ENCODE measurements around the gene PRKN.

Gene PRKN

DNA sequence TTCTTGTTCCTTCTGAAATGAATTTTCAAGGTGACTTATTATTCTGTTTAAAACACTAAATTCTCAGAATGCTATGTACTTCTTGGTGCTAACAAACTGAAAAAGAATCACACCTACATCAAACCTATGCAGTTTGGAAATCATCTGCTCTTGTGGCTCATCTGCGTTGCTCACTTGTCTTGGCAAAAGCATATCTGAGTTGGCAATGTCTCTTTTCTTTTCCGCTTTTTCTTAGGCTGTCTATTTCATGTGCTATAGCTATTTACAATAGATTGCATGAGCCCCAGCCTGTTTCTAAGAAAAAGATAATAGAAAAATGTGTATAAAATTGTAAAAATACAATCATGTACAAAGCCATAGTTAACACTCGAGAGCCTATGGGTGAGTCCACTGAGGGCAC is 1104.8 kb downstream of the PRKN start:
- DNase-seq, result no peak

DNA sequence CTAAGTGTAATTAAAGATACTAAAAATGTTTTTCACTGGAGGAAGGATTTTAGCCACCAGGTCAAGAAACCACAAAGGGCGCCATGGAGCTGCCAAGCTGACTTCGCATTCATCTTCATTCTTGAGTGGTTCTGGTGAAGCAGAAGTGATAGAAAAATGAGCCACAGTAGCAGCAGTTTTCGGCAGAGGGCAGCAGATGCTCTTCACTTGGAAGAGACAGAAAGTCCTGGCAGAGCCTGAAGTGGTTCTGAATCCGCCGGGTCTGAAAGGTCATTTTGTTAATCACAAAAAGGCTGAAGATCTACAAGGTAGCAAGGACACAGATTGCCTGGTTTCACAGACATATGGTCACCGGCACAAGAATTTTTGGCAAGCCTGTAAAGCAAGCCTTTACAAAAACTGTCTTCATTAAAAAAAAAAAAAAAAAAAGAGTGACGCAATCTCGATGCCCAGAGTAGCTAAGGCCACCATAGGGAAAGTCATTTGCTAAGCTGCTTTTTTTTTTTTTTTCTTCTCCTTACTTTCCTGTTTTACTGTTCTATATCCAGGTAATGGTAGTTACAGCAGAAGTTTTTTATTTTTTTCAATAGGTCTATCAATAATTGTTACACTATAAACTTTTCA is 1108.6 kb downstream of the PRKN start:
- no peak for DNase-seq

DNA sequence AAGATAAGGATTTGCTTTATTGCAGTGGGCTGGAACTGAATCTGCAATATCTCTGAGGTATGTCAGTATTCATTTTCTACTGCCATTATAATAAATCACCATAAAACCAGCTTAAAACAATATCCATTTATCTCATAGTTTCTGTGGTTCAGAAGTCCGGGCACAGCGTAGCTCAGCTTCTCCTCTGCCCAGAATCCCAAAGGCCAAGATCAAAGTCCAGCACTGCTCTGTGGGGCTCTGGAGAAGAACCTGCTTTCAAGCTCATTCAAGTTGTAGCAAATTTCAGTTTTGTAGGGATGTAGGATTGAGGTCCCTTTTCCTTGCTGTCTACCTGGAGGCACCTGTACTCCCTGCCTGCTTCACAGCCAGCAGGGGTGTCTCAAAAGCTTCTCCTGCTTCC is 1113.9 kb downstream of the PRKN start:
- no peak for DNase-seq

DNA sequence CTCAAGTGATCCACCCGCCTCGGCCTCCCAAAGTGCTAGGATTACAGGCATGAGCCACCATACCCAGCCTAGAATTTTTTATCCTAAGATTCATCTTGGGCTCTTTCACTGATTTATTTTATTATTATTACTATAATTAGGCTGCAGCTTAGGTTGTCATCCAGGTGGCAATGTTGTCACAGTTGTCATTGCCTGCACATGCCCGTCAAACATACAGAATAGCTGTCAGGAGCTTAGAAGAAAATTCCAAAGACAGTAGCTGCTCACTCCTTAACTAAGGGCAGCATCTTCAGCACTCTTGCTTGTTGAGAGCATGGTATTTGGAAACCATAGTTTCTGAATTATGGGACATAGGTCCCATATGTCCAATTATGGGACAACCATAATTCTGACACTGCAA is 1118.8 kb downstream of the PRKN start:
- DNase-seq, result no peak

DNA sequence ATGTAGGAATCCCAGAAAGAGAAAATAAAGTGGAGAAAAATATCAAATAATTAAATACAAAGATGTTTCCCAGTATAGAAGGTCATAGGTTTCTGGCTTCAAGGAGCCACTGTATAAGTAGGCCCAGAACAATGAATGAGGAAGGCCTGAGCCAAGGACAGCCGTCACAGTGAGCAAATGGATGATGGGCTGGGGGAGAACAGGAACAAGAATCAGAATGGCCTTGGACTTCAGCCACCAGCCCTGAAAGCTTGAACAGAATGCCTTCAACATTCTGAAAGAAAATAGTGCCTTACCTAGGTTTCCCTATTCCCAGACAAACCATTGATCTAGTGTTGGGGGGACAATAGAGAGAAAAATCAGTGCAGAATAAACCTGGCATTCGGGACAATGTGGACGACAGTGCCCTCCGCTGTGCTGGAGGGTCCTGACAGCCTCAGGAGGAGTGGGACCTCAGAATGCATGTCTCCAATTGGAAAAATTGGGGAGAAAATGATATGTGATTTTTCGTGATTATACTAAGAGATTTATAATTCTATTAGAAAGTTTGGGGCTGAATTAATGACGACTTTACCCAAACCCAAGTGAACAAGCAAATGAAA is 1119.8 kb downstream of the PRKN start:
- no peak for DNase-seq

DNA sequence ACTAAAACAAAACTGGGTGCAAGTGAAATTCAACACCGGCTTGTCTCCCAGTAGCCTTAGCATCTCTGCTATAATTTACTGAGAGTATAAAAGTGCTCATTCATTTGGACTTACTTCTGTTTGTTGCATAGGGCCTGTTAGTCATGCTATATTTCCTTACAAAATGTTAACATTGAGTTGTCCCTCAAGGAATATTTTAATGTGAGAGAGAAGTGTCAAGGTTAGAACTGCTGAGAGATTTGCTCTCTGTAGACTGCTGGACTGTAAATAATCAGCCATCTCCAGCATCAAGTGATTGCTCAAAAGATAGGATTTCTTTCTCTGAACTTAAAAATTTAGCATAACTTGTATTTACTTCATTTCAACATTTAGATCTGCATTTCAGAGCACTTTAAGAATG is 1125.2 kb downstream of the PRKN start:
- DNase-seq, result no peak

DNA sequence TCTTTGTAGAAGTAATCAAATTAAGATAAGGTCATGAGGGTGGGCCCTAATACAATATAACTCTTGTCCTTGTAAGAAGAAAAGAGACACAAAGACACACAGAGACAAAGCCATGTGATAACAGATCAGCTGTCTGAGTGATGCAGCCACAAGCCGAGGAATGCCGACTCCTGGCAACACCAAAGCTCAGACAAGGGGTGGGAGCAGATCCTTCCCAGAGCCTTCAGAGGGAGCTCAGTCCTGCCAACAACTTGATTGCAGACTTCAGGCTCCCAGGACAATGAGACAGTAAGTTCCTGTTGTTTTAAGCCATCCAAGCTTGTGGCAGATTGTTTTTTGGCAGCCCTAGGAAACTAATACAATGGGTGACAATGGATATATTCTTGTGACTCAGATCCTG is 1128.7 kb downstream of the PRKN start:
- no peak for DNase-seq

DNA sequence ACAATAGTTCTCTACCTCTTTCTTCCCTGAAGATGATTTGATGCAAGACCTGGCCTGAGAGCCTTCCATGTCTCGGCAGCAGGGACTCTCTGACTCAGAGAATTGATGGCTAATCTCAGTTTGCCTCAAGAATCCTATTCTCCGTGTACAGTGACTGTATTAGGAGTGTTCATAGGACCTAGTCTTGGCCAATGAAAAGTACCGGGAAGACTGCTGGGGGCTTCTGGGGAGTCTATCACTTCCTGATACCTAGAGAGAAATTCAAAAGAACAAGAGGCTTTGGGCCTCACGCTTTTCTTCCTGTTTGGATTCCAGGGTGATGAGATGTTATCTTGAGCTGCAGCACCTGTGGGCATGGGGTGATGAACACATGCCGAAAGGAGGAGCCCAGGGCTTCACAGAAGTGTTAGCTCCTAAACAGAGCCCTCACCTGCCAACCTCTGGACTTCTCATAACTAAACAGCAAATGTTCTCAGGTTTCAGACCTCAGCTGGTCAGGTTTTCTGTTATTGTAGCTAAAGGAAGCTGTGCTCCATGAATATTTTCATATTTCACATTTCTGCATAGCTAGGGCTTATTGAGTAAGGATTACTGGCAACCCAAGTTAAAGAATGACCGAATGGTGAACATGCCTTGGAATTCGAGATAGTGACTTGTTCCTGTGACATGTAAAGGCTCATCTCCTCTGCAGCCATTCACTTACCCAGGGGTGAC is 1130.6 kb downstream of the PRKN start:
- DNase-seq, result no peak

DNA sequence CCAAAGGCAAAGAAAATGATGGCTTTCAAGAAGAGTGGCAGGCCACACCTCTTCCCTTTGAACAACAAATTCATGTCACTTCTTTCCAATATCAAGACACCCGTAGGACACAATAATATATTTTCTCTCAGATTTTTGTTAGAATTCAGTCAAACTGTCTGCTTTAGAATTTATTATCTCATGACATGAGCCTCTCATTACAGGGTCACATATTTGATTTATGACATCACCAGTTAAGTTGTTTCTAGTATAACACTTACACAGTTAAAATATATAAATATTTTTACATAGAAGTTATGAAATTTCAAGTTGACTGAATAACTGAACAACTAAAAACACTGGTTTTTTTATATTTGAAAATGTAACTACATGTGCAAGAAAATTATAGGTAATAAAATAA is 1133.2 kb downstream of the PRKN start:
- DNase-seq, result no peak

DNA sequence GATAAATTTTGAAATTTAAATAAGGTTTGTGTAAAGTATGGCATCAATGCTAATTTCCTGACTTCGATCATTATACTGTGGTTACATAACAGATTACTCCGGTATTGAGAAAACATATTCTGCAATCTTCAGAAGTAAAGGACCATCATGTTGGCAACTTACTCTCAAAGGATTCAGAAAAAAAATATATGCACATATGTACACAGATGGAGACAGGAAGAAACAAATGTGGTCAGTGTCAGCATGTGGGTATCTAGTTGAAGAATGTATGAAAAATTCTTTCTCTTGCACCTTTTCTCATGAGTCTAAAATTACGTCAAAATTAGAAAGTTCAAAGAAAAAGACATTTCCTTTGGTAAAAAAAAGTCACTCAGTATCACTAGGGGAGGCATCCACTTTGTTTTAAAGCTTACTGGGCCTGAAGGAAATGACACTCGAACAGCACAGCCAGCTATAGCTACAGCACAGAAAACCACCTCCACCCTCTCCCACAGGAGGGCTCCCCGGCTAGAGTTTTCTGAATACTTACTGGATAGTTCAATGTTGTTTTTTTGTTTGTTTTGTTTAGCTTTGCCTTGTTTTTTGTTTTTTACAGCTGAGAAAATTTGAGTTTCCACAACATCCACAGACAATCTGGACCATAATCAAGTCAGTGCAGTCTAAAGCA is 1136.5 kb downstream of the PRKN start:
- DNase-seq, result no peak

DNA sequence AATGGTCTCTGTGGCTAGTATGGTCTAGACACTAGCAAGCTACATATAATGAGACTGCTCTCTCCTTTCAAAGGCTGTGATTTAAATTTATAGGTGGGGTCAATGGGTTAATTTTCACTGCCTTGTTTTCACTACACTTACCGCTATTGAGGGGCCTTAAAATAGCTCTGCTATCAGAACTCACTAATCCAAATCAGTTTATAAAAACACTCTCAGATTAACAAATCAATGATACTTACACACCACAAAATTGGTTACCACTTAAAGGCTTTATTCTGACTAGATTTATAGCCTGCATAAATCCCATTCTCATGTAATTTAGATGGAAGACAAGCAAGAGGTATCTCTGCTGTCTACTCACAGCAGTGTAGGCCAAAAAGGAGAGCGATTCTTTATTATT is 1140.7 kb downstream of the PRKN start:
- DNase-seq, result no peak

DNA sequence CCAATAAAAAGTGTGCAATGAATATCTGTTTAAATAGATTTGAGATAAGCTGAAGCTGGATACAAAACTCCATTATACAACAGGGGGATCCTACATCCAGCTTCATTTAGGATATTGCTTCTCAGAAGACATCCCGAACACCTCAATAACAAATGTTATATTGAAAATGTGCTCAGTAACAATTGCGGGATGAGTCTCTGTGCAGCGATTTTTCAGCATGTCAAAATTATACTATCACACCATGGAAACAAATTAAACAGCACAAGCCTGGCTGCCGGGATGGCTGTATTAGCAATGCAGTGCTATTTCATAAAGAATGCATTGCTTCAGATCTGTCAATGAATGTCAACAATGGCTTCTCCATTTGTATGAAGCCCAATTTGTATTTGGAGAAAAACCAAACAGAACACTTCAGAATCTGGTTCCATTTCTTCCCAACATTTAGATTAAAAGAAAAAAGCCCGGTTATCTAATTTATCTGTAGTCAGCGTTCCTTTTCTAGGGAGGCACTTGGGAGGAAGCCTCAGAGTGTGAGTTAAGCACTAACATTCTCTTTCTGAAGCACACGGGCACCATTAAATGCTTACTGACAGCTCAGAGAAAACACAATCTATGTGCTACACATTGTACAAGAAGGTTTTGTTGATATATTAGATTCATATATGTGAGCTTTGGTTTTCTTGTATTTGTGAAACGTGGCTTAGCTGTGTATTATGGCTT is 1142.8 kb downstream of the PRKN start:
- DNase-seq, result no peak

DNA sequence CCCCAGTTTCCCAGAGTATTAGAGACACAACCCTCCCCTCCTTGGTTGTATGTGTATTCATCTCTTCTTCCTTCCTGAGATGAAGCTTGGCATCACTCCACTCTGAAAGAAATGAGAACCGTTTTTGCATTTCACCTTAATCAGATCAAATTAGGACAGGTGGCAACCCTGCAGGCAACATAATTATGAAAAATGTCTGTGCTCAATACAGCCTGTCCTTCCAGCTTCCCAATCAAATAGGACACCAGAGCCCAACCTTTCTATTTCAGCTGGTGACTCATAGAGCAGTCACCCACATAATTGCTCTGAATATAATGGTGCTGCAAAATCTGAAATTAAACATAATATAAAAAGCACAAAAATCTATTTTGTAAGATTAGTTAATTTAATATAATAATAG is 1143.5 kb downstream of the PRKN start:
- no peak for DNase-seq

DNA sequence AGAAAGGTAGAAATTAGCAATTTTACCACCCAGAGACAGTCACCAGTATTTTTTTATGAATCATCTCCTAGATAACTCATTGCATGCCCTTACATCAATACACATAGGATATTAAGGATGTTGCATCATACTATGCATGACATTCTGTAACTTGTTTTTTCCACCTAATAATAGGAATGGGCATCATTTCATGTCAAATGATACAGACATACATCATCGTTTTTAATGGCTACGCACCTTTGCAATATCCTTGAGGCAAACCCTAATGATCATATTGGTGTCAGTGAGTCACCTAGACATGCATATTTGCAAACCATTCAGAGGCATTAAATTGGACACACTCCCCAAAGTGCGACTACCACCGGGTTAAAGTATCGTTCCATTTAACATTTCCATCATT is 1144.0 kb downstream of the PRKN start:
- DNase-seq, result no peak

DNA sequence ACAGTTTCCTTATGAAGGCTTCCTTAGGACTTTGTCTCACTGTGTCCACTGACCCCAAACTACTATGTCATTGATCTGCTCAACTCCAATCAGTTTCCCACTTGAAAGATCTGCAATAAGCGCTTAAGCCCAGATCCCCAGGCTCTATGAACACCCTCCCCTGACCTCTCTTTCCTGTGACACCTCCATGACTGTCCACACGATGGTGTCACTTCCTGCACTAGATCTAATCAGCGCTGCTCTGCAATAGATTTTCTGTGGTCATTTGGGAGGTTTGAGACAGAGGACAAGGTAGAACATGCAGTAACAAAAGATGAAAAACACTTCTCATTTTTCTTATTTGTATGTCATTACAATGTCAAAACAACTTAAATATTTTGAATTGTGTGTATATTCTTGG is 1149.1 kb downstream of the PRKN start:
- DNase-seq, result no peak

DNA sequence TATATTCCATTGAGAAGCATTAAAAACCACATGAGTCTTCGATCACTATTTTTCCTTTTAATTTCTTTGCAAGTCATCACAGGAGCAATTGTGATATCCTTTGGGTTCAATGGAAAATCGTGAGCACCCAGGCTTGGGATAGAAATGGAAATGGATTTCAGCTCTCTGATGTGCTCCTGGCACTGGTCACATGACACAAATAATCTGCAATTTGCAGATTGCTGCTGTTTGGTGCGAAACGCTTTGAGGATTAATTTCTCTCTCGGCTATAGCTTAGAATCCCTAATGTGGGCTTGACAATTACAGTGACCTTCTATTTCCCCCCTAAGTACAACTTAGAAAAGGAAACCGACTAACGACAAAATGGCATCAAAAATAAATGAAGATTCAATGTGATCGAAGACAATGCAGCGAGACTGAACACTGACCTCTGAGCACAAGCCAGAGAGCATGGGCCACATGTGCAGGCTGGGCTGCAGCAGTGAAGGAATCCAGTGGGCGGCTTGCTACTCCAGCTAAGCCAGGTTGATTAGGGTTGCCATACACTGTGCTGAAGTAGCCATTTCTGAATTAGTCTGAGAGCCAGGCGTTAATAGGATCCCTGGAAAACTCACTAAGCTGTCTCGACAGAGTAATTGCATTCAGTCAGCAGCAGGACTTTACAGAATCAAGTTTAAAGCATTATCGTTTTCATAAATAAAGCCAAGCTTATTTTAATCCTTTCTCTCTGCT is 1151.9 kb downstream of the PRKN start:
- DNase-seq, result no peak

DNA sequence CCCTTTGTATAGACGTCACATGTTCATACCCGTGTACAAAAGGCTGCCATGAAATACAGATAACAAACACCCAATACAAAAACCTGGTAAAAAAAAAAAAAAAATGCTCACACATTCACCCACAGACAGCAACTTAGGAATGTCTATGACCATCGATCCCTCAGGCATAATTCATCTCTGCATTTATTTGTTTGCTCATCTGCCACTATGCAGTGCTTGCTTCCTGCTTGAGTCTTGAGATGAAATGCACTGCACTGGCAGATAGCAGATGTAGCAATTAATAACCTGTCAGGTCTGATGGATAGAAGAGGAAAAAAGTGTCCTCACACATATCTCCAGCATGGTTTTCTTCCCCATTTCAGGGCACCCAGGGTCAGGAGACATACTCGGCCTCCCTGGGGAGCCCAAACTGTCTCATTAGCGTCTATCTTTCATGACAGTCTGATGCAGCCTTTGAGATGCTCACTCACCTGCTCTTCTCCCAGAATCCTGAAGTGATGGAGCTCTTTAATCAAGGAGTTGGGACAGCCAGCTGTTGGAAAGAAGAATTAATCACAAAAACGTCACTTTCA is 1158.6 kb downstream of the PRKN start:
- DNase-seq, result no peak

DNA sequence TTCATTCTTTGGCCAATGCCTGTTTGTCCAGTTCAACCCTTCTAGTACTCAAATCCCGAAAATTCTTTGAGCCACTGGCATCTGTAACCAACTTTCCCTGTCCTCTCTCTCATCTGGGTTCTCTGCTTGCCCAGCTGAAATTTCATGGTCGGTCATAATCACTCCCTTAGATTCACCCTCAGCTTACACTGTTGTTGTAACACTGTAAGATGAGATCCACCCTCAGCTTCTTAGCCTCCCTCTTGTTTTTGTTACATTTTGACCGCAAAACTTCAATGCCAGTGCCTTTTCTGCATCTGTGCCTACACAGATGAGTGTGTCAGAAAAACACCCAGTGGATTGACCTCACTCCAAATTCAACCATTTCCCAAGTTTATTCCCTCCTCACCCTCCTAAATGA is 1162.6 kb downstream of the PRKN start:
- no peak for DNase-seq

DNA sequence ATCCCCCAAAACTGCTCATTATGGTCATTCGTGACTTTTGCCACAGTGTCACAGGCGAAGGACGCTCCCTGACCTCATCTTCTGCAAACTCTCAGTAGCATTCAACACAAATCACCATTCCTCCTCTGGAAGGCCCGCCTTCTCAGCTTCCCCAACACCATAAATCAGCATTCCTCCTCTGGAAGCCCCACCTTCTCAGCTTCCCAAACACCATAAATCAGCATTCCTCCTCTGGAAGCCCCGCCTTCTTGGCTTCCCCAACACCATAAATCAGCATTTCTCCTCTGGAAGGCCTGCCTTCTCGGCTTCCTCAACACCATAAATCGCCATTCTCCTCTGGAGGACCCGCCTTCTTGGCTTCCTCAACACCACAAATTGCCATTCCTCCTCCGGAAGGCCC is 1165.7 kb downstream of the PRKN start:
- no peak for DNase-seq

DNA sequence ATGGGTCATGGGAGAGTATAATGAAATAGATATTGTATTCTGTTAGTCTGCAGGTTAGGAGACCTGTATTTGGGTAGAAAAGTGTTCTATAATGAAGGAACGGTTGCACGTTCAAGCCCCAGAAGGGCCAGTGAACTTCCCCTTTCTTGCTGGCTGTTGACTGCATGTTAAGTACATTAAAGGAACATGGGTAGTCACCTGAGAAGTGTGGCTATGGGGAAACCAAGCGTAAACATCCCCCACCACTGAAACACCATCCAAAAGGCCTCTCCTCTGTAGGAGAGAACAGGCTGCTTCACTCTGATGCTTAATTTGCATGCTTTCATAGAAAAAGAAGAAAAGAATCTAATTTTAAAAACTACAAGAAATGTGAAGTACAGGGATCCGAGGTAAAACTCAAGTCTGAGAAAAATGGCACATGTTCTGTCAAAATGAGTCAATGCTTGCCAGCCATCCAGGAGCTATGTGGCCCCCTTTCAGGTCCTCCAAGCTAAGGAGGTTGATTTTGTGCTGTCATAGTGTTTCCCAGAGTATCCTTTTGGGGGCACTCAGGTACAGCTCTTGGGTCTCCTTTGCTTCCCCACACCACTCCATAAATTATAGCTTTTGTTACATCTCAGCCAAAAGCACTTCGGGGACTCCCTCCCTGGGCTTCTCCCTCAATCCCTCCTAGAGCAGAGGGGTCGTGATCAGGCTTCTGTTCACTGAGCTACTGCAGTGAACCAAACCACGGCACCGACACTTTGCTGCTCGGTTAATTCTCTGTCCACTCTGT is 1170.0 kb downstream of the PRKN start:
- DNase-seq, result no peak

DNA sequence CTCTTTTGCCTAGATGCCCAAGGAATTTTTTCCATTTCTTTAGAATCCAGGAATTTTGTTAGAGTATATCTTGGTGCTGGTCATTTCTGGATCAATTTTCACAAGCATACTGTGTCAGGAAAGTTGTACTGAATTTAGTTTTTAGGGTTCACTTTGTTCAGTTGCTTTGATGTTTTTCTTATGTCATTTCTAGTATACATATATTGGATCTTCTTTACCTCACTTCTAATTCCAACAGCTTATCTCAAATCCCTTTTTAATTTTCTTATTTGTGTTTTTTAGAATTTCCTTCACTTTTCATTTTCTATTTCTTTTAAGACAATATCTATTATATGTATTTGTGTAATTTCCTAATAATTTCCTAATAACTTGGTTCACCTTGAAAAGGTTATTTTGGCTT is 1172.7 kb downstream of the PRKN start:
- no peak for DNase-seq
